K562 (cell line): ENCODE data around the gene ENTREP1. TPM values are rescaled to one million over a fixed set of nuclear protein-coding genes. Genes with fewer than 3 reads are reported as not detected.

Experiments
- ATAC-seq: fragments of 200-7000 bp; cut with Tn5 transposase; 3 replicates; pipeline ENCODE4 v1.9.1; 2020; ENCODE audit warnings: moderate library complexity
- BruUV-seq: library from RNA; stranded (reverse); fragments of 400-500 nt; replicated peaks from 2 replicates; lab custom pipeline; 2021; lab: Mats Ljungman, UMichigan
- CTCF ChIA-PET: fragments of 300-600 bp; formaldehyde crosslinking; extraction: SDS; loops from one replicate; lab custom pipeline; 2021; ENCODE audit warnings: low intra/inter-chr PET ratio; lab: Yijun Ruan, JAX
- POLR2A ChIA-PET: fragments of 300-600, 350-650 bp; sonication (Branson Sonifier 250); formaldehyde crosslinking; extraction: SDS; loops from one replicate; lab custom pipeline; 2021; ENCODE audit warnings: antibody characterized with exemption, inconsistent platforms; lab: Yijun Ruan, JAX
- DNase-seq, 4 experiments: peaks; one replicate each; pipeline versions ENCODE4 v3.0.0 to v3.0.0-alpha.2; 2011 to 2018; ENCODE audit warnings: low spot score in 3 of 4, mixed read lengths in 3 of 4; ENCODE audit errors: extremely low read depth in 1 of 4
- FAIRE-seq: peaks from 2 replicates; lab custom pipeline; 2011; peaks lifted over from hg19 to GRCh38; lab: Jason Lieb, UNC
- H2AFZ ChIP-seq: 2 replicates; pipeline ENCODE4 v1.6.0; 2011; ENCODE audit warnings: low read depth, low read length, control low read depth, inconsistent platforms
- H3K27ac ChIP-seq: fragments of 200-600 bp; 3 replicates; pipeline ENCODE4 v1.8.0; 2011; ENCODE audit warnings: low read depth, mild to moderate bottlenecking, control low read depth, inconsistent platforms, low read length, moderate library complexity, mixed read lengths; ENCODE audit errors: extremely low read depth
- H3K27me3 ChIP-seq, 2 experiments: fragments of 300-600 bp in 1 of 2; 2 replicates in 1 of 2; 3 replicates in 1 of 2; pipeline versions ENCODE4 v1.6.0 to v1.8.0; 2011; ENCODE audit warnings: inconsistent platforms in 2 of 2, low read length in 2 of 2, mild to moderate bottlenecking in 1 of 2, mixed read lengths in 1 of 2, moderate library complexity in 1 of 2; ENCODE audit not compliant: control insufficient read depth in 2 of 2, insufficient read depth in 2 of 2
- H3K36me3 ChIP-seq: fragments of 300-600 bp; 3 replicates; pipeline ENCODE4 v1.8.0; 2011; ENCODE audit warnings: mild to moderate bottlenecking, low read length, inconsistent platforms; ENCODE audit not compliant: control insufficient read depth, insufficient read depth
- H3K4me1 ChIP-seq, 2 experiments: fragments of 200-600 bp in 1 of 2; replicated peaks in 1 of 2; 2 replicates in 1 of 2; 3 replicates in 1 of 2; pipeline versions ENCODE4 v1.5.1 to v1.8.0; 2011; ENCODE audit warnings: inconsistent platforms in 2 of 2, low read length in 2 of 2, mild to moderate bottlenecking in 1 of 2, mixed read lengths in 1 of 2, moderate library complexity in 1 of 2; ENCODE audit not compliant: control insufficient read depth in 2 of 2, insufficient read depth in 2 of 2
- H3K4me2 ChIP-seq: 2 replicates; pipeline ENCODE4 v1.6.1; 2011; ENCODE audit warnings: low read length, control low read depth, inconsistent platforms, mixed read lengths; ENCODE audit not compliant: insufficient read depth
- H3K4me3 ChIP-seq: fragments of 200-600 bp; sonication (generic), shearing (Covaris generic); 2 replicates; pipeline ENCODE4 v1.5.1; 2016; ENCODE audit warnings: control low read depth, inconsistent platforms
- H3K79me2 ChIP-seq: fragments of 200-600 bp; 3 replicates; pipeline ENCODE4 v1.8.0; 2011; ENCODE audit warnings: low read length, inconsistent platforms; ENCODE audit not compliant: control insufficient read depth, insufficient read depth
- H3K9ac ChIP-seq, 2 experiments: 2 replicates each; pipeline versions ENCODE4 v1.6.0 to v1.6.1; 2011; ENCODE audit warnings: low read depth in 2 of 2, low read length in 2 of 2, control low read depth in 1 of 2, inconsistent platforms in 1 of 2, mild to moderate bottlenecking in 1 of 2, mixed read lengths in 1 of 2; ENCODE audit not compliant: insufficient read depth in 1 of 2
- H3K9me1 ChIP-seq: one replicate; pipeline ENCODE4 v1.6.0; 2011; ENCODE audit warnings: inconsistent platforms, mild to moderate bottlenecking, low read length, moderate library complexity; ENCODE audit not compliant: control insufficient read depth, insufficient read depth
- H3K9me3 ChIP-seq: replicated peaks from 2 replicates; pipeline ENCODE4 v1.5.1; 2011; ENCODE audit warnings: low read depth, low read length, inconsistent platforms; ENCODE audit not compliant: control insufficient read depth, insufficient read depth
- H4K20me1 ChIP-seq: replicated peaks from 2 replicates; pipeline ENCODE4 v1.6.1; 2011; ENCODE audit warnings: low read length, inconsistent platforms, mixed read lengths; ENCODE audit not compliant: control insufficient read depth, insufficient read depth
- CEBPZ ChIP-seq: fragments of 150-350 bp; IDR thresholded peaks from 2 replicates; pipeline ENCODE4 v1.6.1; 2014; ENCODE audit warnings: low read depth, mild to moderate bottlenecking, low read length, borderline replicate concordance
- EP300 ChIP-seq: IDR thresholded peaks from 2 replicates; pipeline ENCODE4 v1.6.1; 2012; ENCODE audit warnings: low read length, improper control_type of control experiment
- MYNN ChIP-seq, 2 experiments: sonication (generic); formaldehyde crosslinking in 1 of 2; IDR thresholded peaks; 2 replicates each; pipeline versions ENCODE4 v1.5.0 to v1.6.1; 2016 to 2020; ENCODE audit warnings: antibody characterized with exemption in 1 of 2, missing genetic modification reagents in 1 of 2
- NFATC3 ChIP-seq: fragments of 450-650 bp; IDR thresholded peaks from 2 replicates; pipeline ENCODE4 v1.6.1; 2017; ENCODE audit warnings: mild to moderate bottlenecking
- NFIX ChIP-seq: fragments of 250-450 bp; sonication (Bioruptor Pico); IDR thresholded peaks from 2 replicates; pipeline ENCODE4 v1.4.0; 2020; ENCODE audit warnings: low read depth, mild to moderate bottlenecking, moderate library complexity
- NFRKB ChIP-seq: fragments of 450-650 bp; IDR thresholded peaks from 2 replicates; pipeline ENCODE4 v1.6.1; 2016; ENCODE audit warnings: low read depth
- PHB ChIP-seq: fragments of 250-450 bp; sonication (Bioruptor Pico); IDR thresholded peaks from 2 replicates; pipeline ENCODE4 v1.5.0; 2021
- RBM34 ChIP-seq: fragments of 200-400 bp; formaldehyde crosslinking; IDR thresholded peaks from 2 replicates; pipeline ENCODE4 v1.6.1; 2018; ENCODE audit warnings: low read length, borderline replicate concordance; ENCODE audit not compliant: insufficient read depth
- SAFB2 ChIP-seq: fragments of 200-400 bp; formaldehyde crosslinking; IDR thresholded peaks from 2 replicates; pipeline ENCODE4 v1.6.1; 2018; ENCODE audit warnings: borderline replicate concordance, low read length, low read depth, moderate library complexity; ENCODE audit not compliant: severe bottlenecking
- ZNF232 ChIP-seq: sonication (generic); formaldehyde crosslinking; IDR thresholded peaks from 2 replicates; pipeline ENCODE4 v1.8.0; 2022; ENCODE audit warnings: mild to moderate bottlenecking, missing genetic modification reagents
- ZNF699 ChIP-seq: fragments of 250-450 bp; sonication (Bioruptor Pico); IDR thresholded peaks from 2 replicates; pipeline ENCODE4 v1.8.0; 2021; ENCODE audit warnings: mild to moderate bottlenecking, moderate library complexity; ENCODE audit not compliant: insufficient replicate concordance
- WGBS: fragments of 100-300 bp; shearing (Covaris generic); methylation state at CpG from one replicate; pipeline ENCODE4 v1.1.6; 2016; ENCODE audit warnings: low coverage, mixed read lengths; ENCODE audit not compliant: insufficient coverage; ENCODE audit errors: missing lambda C conversion rate; 5-methylcytosine and 5-hydroxymethylcytosine counted together
- in situ Hi-C: fragments of 300-500 bp; cut with MboI; formaldehyde crosslinking; loops from 4 replicates; pipeline ENCODE4 v1.15.0; 2018; ENCODE audit warnings: inconsistent platforms, mixed read lengths
- intact Hi-C: fragments of 100-400 bp; cut with micrococcal nuclease; formaldehyde crosslinking; loops from 2 replicates; pipeline ENCODE4 v1.14.2; 2022
- polyA plus RNA-seq, 8 experiments: library from polyadenylated mRNA; depleted of rRNA in 4 of 8; stranded (reverse) in 5 of 8; unstranded in 3 of 8; fragments of >200 nt; fragmentation: Nextera tagmentation in 2 of 8; fragmentation: Illumina TruSeq in 1 of 8; extraction: Ambion mirVana in 2 of 8; extraction: Trizol in 1 of 8; gene quantifications; 2 replicates each; pipeline versions ENCODE4 v1.2.1 to v1.2.3, GENCODE V29; 2011 to 2014; ENCODE audit warnings: inconsistent platforms in 1 of 8, missing spikeins in 1 of 8
- total RNA-seq, 7 experiments: library from RNA; depleted of rRNA in 6 of 7; stranded (reverse); fragments of >200 nt in 6 of 7; fragmentation: Illumina TruSeq in 2 of 7; extraction: Trizol in 2 of 7; gene quantifications; 2 replicates each; pipeline versions ENCODE4 v1.2.1 to v1.2.3, GENCODE V29; 2011 to 2021; ENCODE audit warnings: low replicate concordance in 1 of 7

ENTREP1 gene
- total and polyA plus RNA-seq, 9 of the 15 experiments (the other 6 are each of a cell fraction or from before 2014, with no cell fraction given): not detected

GRCh38 chr9:69395718-69396117, 70.7 kb downstream of the ENTREP1 start:
- no peak overlapping the region for H3K9ac ChIP-seq
- no peaks in the 10 kb centered on the region for H4K20me1 ChIP-seq
- H3K36me3 ChIP-seq: no peaks in the 10 kb centered on the region
- peaks cover 2 to 23% of the 10 kb centered on the region in 2 experiments; a peak in 3 of 5 replicates for H3K27me3 ChIP-seq
- TF ChIP-seq SAFB2 (no peak), RBM34 (no peak), ZNF699 (CRISPR knock-in tag) (no peak), PHB (no peak), NFATC3 (no peak), ZNF232 (CRISPR knock-in tag) (no peak), NFRKB (no peak), CEBPZ (no peak), NFIX (CRISPR knock-in tag) (no peak), EP300 (no peak), MYNN (IDR thresholded peaks at IDR 0.05) (no peak), MYNN (CRISPR knock-in tag; IDR thresholded peaks at IDR 0.05) (no peak)
- TF ChIP-seq, all 486 proteins: peak for 0
- POLR2A ChIA-PET: no interaction called here
- no peak for DNase-seq
- no peaks in the 10 kb centered on the region for H3K9me3 ChIP-seq
- no peak for FAIRE-seq
- no peaks in the 10 kb centered on the region for H3K79me2 ChIP-seq
- no peak overlapping the region for H3K4me3 ChIP-seq
- H3K4me2 ChIP-seq: no peak overlapping the region
- no peak overlapping the region for H2AFZ ChIP-seq
- WGBS: 0% methylated on average over 3 of the region's 5 CpGs
- CTCF ChIA-PET: no interaction called here
- in situ Hi-C loops: no loop called here
- no peaks in the 10 kb centered on the region for H3K9me1 ChIP-seq
- H3K27ac ChIP-seq: no peak overlapping the region
- no peaks in the 10 kb centered on the region for H3K4me1 ChIP-seq
- no TSS peak for BruUV-seq
- intact Hi-C loops: no loop called here
- no peak for ATAC-seq
